ENCODE results near the gene VAC14.

Gene VAC14

DNA sequence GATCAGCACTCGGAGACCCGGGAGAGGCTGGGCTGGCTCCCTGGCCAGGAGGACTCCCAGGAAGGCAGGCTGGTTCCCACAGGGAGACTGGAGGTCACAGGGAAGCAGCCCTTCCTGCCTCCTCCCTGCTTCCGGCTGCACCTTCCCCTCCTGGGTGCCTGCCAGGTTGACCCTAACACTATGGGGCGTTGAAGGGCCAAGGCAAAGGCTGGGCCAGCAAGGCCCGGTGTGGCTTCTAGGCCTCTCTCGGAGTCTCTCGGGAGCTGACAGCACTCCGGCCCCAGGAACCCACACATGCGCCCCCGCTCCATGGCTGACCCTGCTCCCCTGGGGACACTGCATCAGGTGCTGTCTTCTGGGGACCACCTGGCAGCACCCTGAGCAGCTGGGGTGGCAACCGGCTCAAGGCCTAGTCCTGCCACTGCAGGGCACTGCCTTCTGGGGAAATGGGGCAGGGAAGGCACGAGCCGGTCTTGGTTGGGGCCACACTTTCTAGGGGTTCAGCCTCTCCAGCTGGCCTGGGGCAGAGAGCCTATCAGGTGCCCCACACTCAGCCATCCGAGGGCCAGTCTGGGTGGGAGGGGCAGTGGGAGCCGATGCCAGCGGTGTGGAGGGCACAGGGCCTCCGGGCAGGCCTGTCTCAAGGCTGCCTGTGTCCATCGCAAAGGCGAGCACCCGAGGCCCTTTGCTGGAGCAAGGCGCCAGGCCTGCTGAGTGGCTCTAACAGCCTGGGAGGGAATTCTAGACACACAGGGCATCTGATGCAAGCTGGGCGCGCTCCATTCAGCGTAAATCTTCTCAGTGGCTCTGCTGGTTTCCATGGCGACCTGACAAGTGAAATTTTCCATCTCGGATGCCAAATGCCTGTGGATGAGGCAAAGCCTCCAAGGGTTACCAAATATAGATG, 109.5 kb downstream of the VAC14 start:
- TF ChIP-seq, protein P1, sequence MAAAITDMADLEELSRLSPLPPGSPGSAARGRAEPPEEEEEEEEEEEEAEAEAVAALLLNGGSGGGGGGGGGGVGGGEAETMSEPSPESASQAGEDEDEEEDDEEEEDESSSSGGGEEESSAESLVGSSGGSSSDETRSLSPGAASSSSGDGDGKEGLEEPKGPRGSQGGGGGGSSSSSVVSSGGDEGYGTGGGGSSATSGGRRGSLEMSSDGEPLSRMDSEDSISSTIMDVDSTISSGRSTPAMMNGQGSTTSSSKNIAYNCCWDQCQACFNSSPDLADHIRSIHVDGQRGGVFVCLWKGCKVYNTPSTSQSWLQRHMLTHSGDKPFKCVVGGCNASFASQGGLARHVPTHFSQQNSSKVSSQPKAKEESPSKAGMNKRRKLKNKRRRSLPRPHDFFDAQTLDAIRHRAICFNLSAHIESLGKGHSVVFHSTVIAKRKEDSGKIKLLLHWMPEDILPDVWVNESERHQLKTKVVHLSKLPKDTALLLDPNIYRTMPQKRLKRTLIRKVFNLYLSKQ (tag by site-specific recombination; IDR thresholded peaks at IDR 0.05; ENCODE audit: borderline replicate concordance): no peak
- TF ChIP-seq ZBTB48 (tag by site-specific recombination; IDR thresholded peaks at IDR 0.05): no peak
- no peak for TF ChIP-seq PRDM1 (tag by site-specific recombination; IDR thresholded peaks at IDR 0.05)
- no peak for TF ChIP-seq ZNF423 (tag by site-specific recombination; IDR thresholded peaks at IDR 0.05)
- TF ChIP-seq ZNF133 (tag by site-specific recombination; IDR thresholded peaks at IDR 0.05): no peak
- TF ChIP-seq ZBTB6 (tag by site-specific recombination; IDR thresholded peaks at IDR 0.05): peak; percentile 56; the same call in 1 of the 2 replicates
- no peak for TF ChIP-seq ZNF664 (tag by site-specific recombination; IDR thresholded peaks at IDR 0.05)
- TF ChIP-seq, protein P2, sequence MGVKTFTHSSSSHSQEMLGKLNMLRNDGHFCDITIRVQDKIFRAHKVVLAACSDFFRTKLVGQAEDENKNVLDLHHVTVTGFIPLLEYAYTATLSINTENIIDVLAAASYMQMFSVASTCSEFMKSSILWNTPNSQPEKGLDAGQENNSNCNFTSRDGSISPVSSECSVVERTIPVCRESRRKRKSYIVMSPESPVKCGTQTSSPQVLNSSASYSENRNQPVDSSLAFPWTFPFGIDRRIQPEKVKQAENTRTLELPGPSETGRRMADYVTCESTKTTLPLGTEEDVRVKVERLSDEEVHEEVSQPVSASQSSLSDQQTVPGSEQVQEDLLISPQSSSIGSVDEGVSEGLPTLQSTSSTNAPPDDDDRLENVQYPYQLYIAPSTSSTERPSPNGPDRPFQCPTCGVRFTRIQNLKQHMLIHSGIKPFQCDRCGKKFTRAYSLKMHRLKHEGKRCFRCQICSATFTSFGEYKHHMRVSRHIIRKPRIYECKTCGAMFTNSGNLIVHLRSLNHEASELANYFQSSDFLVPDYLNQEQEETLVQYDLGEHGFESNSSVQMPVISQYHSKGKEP (tag by site-specific recombination; IDR thresholded peaks at IDR 0.05): 0 out of 2 replicates have a peak, but pooled peaks have one; percentile 11
- TF ChIP-seq ZIC2 (tag by site-specific recombination; IDR thresholded peaks at IDR 0.05): no peak
- TF ChIP-seq KLF9 (tag by site-specific recombination; IDR thresholded peaks at IDR 0.05; ENCODE audit: low read depth): no peak
- no peak for TF ChIP-seq ZNF48 (tag by site-specific recombination; IDR thresholded peaks at IDR 0.05)
- TF ChIP-seq ZEB2 (tag by site-specific recombination; IDR thresholded peaks at IDR 0.05): no peak
- peak; percentile 61 for TF ChIP-seq GLIS1 (tag by site-specific recombination; IDR thresholded peaks at IDR 0.05)
- H3K4me3 ChIP-seq (ENCODE audit: low read depth, low read length): no peak overlapping the region
- no peaks in the 10 kb centered on the region for H3K9me3 ChIP-seq (ENCODE audit: control insufficient read depth, insufficient read depth, low read depth, low read length)
- H3K36me3 ChIP-seq (ENCODE audit: control insufficient read depth in 2 of 2, insufficient read depth in 1 of 2, low read length in 2 of 2): no peaks in the 10 kb centered on the region
- no peak overlapping the region for H3K27ac ChIP-seq (ENCODE audit: extremely low read depth, low read depth, low read length)
- CTCF ChIA-PET: no interaction called here
- POLR2A ChIA-PET: no interaction called here
- peaks cover 4% of the 10 kb centered on the region; the same call in 1 of the 2 replicates for H3K4me1 ChIP-seq (ENCODE audit: control insufficient read depth, insufficient read depth, low read length)

- H3K4me1 ChIP-seq (ENCODE audit: control insufficient read depth, insufficient read depth, low read length): peaks cover 7% of the 10 kb centered on the region; the same call in 1 of the 2 replicates
- no peak overlapping the region for H3K4me3 ChIP-seq (ENCODE audit: low read depth, low read length)
- ChIA-PET CTCF (interaction anchor here (0.5 kb wide), 1 partner anchor 86 kb away, joined by 3 read pairs; no protein-coding TSS in a partner anchor), POLR2A (no interaction called here)
- no peaks in the 10 kb centered on the region for H3K36me3 ChIP-seq (ENCODE audit: control insufficient read depth in 2 of 2, insufficient read depth in 1 of 2, low read length in 2 of 2)
- H3K9me3 ChIP-seq (ENCODE audit: control insufficient read depth, insufficient read depth, low read depth, low read length): no peaks in the 10 kb centered on the region
- no peak overlapping the region for H3K27ac ChIP-seq (ENCODE audit: extremely low read depth, low read depth, low read length)
- no peak for TF ChIP-seq ZNF660 (tag by site-specific recombination; IDR thresholded peaks at IDR 0.05)
- TF ChIP-seq ZNF121 (tag by site-specific recombination; IDR thresholded peaks at IDR 0.05): no peak
- TF ChIP-seq, protein P2 (tag by site-specific recombination; IDR thresholded peaks at IDR 0.05): no peak
- TF ChIP-seq ZNF571 (tag by site-specific recombination; IDR thresholded peaks at IDR 0.05): no peak
- peak; percentile 91 for TF ChIP-seq KLF1 (tag by site-specific recombination; IDR thresholded peaks at IDR 0.05)
- TF ChIP-seq GLIS1 (tag by site-specific recombination; IDR thresholded peaks at IDR 0.05): no peak
- TF ChIP-seq ZFP3 (tag by site-specific recombination; IDR thresholded peaks at IDR 0.05; ENCODE audit: low read depth): no peak
- TF ChIP-seq SCRT2 (tag by site-specific recombination; IDR thresholded peaks at IDR 0.05): peak; percentile 88
- TF ChIP-seq, protein P3, sequence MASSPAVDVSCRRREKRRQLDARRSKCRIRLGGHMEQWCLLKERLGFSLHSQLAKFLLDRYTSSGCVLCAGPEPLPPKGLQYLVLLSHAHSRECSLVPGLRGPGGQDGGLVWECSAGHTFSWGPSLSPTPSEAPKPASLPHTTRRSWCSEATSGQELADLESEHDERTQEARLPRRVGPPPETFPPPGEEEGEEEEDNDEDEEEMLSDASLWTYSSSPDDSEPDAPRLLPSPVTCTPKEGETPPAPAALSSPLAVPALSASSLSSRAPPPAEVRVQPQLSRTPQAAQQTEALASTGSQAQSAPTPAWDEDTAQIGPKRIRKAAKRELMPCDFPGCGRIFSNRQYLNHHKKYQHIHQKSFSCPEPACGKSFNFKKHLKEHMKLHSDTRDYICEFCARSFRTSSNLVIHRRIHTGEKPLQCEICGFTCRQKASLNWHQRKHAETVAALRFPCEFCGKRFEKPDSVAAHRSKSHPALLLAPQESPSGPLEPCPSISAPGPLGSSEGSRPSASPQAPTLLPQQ (tag by site-specific recombination; IDR thresholded peaks at IDR 0.05): peak; percentile 48; the same call in 1 of the 2 replicates
- no peak for TF ChIP-seq ZNF544 (tag by site-specific recombination; IDR thresholded peaks at IDR 0.05)
- no peak for TF ChIP-seq INSM2 (tag by site-specific recombination; IDR thresholded peaks at IDR 0.05)
- no peak for TF ChIP-seq ZNF174 (tag by site-specific recombination; IDR thresholded peaks at IDR 0.05)
These were observed 110.7 kb downstream of the VAC14 start for GRCh38 chr16:70689970-70690891.

Data from HEK293 (cell line).